ENCODE data around the gene MAP4K3.
"Not testable (repeated sequence)": the region's sequence is repeated elsewhere in the genome, so short reads cannot be mapped to it uniquely, and the experiment has no call there.

Gene MAP4K3

DNA sequence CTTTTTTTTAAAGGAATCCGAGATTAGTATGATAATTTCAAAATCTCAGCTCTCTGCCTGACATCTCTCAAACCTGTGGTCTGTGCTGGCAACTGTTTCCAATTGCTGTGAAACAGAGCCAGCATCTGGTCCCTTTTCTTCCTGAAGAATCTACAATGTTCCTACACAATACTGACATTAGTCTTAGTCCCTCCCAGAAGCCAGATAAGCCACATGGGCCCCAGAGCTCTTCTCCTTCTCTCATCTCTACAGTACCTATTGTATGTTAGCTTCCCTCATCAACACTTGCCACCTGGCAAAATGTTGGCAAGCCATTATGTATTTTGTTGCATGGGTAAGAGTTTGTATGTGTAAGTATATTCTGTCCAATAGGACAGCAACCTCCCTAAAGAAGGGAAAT lies 130.5 kb downstream of the MAP4K3 start:
- no peak for DNase-seq (ENCODE audit: low read depth in 2 of 2)

DNA sequence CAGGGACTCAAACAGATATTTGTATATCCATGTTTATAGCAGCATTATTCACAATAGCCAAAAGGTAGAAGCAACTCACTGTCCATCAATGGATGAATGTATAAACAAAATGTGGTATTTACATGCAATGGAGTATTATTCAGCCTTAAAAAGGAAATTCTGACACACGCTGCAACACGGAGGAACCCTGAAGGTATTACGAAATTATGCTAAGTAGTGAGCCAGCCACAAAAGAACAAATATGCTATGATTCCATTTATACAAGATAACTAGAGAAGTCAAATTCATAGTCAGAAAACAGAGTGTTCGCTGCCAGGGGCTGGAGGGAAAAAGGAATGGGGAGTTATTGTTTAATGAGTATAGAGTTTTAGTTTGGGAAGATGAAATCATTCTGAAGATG lies 132.4 kb downstream of the MAP4K3 start:
- no peak for DNase-seq (ENCODE audit: low read depth in 2 of 2)

DNA sequence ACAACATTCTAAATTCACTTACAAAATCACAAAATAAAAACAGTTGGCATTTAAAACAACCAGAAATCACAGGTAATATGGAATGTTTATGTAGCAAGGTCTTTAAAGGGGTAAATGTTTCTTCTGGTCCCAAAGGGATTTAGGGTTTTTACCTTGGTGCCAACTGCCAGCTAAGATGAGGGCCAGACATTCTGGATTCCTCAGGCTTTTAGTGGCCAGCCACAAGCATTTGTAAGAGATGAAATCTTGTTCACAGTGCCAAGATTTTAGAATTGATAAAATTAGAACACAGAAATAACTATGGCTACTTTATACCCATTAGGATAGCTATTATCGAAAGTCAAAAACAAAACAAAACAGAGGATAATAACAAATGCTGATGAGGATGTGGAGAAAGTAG lies 132.9 kb downstream of the MAP4K3 start:
- no peak for DNase-seq (ENCODE audit: low read depth in 2 of 2)

DNA sequence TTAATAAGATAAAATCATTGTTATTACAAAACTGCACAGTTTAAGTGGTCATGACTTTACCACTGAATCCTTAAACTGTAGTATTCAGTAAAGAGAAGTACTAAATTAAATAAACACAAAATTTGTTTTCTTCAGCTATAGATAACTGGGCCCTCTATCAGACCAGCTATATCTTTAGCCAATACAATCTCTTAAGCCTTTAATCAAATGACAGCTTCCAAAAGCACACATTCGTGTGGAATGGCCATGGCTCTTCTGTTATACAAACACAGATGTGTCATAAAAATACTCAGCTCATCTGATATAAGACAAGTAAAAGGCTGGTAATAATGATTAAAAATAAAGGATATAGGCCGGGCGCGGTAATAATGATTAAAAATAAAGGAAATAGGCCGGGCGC lies 135.7 kb downstream of the MAP4K3 start:
- no peak for DNase-seq (ENCODE audit: low read depth in 2 of 2)

DNA sequence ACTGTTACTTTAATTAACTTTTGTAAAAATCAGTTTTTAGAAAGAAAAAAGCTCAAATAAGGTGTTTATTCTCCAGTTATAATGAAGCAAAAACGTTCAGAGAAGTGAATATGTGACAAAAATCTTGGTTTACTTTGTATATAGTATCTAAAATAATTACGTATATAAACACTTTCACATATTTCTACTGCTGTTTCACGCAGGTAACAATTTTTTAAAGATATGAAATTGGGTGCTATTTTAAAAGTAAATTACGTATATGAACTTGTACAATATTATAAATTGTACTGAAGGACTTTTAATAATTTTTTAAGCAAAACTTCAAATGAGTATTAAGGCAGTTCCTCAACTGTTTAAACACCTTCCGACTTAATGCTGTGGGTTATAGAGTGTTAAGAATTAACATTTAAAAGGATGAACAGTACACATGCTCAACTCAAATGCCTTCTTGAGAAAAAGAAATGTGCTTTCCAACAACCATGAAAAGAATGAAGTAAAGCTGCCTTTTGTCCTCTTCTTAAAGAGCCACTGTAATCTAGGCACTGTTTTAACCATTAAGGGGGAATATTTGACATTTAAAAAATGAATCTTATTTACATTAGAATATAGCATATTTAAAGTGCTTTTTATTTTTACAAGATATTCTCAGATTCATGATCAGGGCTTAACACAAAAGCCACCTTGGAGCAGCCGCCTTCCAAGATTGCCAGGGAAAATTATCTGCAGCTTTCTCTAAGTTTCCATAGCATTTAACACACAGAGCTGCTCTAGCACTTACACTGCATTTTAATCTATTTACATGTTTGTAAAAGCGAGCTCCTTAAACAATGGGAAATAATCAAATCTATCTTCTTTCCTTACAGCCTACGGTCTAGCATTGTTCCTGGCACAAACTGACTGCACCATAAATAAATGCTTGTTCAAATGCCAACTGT lies 136.8 kb downstream of the MAP4K3 start:
- DNase-seq (ENCODE audit: low read depth in 2 of 2), result no peak

DNA sequence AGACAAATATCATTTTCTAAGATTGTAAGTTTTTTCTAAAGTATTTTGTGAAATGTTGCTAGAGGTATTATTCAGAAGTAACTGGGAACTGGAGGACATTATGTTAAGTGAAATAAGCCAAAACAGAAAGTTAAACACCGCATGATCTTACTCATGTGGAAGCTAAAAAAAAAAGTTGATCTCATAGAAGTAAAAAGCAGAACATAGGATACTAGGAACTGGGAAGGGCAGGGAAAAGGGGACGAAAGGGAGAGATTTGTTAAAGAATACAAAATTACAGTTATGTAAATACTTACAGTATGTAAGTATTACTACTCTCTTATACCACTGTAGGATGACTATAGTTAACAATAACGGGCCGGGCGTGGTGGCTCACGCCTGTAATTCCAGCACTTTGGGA lies 146.7 kb downstream of the MAP4K3 start:
- DNase-seq (ENCODE audit: low read depth in 2 of 2), result no peak

DNA sequence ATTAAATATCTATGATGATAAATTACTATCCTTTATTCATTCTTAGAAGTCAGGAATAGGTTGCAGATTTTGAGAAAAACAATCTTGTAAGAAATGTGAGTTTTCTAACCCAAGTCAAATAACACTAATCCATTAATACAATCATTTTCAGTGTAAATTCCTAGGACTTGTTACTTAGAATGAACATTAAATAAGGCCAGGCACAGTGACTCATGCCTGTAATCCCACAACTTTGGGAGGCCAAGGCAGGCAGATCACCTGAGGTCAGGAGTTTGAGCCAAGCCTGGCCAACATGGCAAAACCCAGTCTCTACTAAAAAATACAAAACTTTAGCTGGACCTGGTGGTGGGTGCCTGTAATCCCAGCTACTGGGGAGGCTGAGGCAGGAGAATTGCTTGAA lies 147.5 kb downstream of the MAP4K3 start:
- DNase-seq (ENCODE audit: low read depth in 2 of 2), result no peak

DNA sequence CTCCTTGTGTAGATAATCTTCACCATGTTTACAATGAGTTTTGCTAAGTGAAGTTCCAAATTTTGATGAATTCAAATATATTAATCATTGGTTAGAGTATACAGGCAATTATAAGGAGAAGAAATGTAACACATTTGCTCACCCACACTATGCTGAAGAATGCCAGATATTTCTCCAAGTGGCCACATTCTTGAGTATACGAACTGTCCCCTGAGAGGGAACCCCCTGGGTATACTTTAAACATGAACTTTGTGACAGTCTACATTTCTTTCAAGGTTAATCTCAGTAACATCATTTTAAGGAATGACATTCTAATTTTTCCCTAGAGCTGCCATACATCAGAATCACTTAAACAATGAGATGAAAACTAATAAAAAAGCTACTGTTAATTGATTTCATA lies 153.5 kb downstream of the MAP4K3 start:
- no peak for DNase-seq (ENCODE audit: low read depth in 2 of 2)

DNA sequence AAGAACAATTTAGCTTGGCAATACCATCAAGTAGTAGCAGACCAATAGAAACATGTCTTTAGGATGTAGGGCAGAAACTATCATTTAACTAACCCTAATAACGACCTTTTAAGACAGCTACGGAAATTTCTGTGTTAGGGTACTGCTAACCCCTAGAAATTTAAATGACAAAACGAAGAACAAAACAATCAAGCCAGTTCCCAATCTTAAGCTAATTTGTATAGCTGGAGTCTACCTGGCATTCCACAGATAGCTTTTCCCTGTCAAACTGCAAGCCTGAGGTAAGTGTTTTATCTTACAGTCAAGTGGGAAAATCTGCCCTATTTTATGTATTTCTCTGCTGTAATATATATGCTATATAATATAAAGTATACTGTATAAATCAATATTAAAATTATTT lies 155.7 kb downstream of the MAP4K3 start:
- no peak for DNase-seq (ENCODE audit: low read depth in 2 of 2)

DNA sequence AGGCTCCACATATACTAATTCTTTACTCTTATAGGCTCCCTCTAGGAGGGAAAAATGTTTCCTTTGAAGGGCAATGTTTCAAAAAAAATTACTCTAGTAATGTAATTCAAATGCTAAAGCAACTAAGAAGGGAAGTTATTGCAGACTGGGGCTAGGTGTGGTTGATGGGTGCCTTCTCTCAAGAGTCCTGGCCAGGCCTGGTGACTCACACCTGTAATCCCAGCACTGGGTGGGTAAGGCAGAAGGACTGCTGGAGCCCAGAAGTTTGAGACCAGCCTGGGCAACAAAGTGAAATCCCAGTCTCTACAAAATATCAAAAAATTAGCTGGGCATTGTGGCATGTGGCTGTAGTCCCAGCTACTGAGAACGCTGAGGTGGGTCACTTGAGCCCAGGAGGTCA lies 162.1 kb downstream of the MAP4K3 start:
- no peak for DNase-seq (ENCODE audit: low read depth in 2 of 2)

DNA sequence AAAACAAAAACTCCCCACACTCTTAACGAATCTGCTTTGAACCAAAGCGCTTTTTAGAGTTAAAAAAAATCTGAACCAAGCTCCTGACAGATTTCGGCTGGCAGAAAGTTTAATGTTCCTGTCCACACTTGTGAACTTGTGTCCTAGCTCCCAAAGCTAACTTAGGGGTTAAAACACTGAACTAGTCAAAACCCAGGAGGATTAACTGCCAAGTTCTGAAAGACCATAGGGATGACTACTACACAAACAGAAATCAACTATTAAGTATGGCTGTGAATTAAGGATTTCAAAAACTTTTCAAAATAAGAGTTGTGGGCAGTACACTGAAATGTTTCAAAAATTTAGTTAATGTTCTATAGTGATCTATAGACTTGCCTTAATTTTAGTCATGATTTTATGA lies 167.1 kb downstream of the MAP4K3 start:
- no peak for DNase-seq (ENCODE audit: low read depth in 2 of 2)

DNA sequence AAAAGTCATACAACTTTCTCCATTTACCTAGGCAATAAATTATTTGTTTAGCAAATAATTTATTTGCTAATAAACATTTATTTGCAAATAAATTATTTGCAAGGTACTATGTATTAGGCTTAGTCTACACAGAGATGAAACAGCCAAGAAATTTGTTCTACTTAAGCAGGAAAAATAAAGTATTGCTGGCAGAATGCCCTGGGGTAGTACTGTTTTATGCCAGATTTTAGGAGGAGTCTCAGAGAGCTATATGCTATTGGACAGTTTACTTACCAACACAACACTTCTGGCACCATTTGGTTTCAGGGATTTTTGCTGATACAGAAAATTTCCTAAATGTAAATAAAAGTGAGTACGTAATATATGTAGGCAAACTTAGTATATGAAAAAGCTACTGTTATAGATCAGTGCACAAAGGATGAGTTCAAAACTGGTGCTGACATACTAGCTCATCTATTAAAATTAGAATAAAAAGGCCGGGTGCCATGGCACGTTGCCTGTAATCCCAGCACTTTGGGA lies 170.1 kb downstream of the MAP4K3 start:
- DNase-seq (ENCODE audit: low read depth in 2 of 2), result no peak

DNA sequence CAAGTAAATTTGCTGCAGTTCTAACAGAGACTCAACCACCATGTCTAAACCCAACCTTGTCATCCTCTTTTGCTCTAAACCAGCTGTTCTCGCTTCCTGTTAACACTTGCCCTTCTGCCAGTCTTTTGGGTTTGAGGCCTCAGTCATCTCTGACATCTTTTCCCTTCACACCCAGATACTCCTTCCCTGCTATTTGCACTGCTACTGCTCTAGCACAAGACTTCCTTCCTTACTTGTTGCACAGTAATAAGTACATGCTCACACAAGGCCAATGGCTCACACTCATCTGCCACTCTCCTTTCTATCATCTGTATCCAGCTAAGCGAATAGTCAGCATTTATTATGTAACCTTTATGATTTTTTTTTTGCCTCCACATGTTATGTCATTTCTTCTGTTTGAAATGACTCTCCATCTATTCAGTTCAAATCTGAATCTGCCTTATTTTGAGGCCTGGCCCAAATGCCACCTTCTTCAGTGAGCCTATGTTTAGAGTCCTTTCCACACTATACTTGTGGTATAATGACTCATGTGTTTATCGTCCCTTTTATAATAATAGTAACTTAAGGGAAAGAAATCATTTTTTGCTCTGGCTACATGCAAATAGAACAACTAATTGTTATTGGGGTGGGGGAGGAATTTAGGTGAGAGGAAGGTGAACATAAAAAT lies 170.8 kb downstream of the MAP4K3 start:
- no peak for DNase-seq (ENCODE audit: low read depth in 2 of 2)

DNA sequence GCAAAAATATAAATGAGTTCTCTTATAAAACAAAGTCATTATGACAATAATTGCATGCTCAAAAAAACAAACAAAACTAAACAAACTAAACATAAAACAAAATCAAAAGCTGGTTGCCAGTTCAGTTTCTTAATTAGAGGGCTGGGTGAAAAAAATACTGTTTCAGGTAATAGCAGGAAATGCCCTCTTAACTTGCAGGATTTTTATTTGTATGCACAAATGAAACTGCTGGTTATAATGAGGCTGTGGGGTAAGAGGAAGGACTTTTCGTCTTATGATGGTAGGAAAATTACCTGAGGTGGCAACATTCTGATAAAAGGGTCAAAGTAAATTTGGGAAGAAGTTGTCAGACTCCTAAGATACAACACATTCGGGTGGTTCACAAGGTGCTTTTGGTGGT lies 171.8 kb downstream of the MAP4K3 start:
- no peak for DNase-seq (ENCODE audit: low read depth in 2 of 2)

DNA sequence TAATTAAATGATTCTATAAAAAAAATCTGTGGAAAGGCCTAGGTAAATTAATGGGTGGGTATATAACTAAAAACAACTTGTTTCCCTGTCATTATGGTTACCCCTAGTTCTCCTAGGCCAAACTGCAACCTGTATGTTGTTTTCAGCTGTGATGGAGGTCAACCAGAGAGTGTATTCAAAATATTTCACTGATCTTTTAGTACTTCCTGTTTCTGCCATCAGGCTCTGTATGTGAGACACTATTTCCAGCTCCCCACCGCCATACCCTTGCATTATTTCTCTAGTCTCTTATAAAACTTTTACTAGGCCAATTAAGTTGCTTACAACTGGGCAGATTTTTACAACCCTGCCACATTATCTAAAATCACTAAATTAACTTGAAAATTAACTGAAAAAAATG lies 172.4 kb downstream of the MAP4K3 start:
- no peak for DNase-seq (ENCODE audit: low read depth in 2 of 2)

DNA sequence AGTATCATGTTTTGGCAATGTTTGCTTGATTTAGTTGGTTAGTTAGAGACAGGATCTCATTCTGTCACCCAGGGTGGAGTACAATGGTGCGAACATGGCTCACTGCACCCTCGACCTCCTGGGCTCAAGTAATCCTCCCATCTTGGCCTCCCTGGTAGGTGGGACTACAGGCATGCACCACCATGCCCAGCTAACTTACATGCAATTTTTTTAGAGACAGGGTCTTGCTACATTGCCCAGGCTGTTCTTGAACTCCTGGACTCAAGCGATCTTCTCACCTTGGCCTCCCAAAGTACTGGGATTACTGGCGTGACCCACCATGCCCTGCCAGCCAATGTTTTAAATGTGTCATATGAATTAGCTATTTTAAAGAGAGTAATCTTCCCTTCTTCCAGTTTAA lies 177.0 kb downstream of the MAP4K3 start:
- no peak for DNase-seq (ENCODE audit: low read depth in 2 of 2)

DNA sequence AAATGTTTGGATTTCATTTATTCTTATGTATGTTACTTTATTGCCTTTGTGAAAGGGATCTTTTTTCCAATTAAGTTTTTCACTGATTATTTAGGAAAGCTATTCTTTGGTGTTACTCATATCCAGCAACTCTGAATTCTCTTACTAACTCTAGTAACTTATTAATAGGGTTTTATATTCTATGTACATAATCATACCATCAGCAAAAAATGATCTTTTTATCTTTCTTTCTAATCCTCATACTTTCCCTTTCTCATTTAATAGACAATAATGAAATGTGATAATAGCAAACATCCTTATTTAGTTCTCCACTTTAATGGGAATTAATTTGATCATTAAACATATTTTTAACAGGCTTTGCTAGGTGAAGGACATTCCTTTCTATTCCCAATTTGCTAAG lies 181.0 kb downstream of the MAP4K3 start:
- no peak for DNase-seq (ENCODE audit: low read depth in 2 of 2)

DNA sequence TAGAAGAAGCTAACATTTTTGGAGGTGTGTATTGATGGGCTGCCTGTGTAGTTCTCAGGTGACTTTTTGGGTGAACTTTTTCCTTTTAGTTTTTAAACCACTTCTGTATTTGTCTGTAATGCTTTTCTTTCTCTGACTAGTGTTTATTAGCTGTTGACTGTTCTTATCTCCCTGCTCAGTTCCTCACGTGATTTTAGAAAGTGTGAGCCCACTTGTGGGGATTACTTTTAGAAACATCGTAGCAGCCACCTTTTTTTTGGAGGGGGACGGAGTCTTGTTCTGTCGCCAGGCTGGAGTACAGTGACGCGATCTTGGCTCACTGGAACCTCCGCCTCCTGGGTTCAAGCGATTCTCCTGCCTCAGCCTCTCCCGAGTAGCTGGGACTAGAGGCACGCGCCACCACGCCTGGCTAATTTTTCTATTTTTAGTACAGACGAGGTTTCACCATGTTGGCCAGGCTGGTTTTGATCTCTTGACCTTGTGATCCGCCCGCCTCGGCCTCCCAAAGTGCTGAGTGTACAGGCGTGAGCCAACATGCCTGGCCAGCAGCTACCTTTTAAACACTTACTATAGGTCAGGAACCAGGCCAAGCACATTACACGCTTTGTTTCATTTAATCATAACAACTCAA lies 184.1 kb downstream of the MAP4K3 start:
- DNase-seq (ENCODE audit: low read depth in 2 of 2), result no peak

DNA sequence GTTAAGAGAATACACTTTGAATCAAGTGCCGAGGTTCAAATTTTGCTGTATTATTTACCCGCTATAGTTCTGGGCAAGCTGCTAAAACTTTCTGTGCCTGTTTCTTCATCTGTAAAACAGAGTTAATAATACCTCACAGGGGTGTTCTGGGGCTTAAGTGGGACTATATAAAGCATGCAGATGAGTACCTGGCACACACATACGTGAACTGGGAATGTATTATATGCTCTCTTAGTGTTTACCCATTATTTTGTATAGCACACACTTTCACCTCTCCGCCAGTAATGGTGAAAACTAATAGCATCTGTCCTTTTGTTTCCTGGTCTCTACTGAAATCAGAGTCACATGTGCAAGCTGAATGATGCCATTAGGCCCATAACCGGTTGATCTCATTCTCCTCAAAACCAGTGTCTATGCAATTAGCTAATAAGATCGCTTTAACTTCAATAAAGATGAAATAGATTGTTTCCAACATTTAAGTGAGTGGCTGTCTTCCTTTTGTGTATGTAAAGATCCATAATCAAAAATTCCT lies 189.5 kb downstream of the MAP4K3 start:
- DNase-seq (ENCODE audit: low read depth in 2 of 2), result no peak

DNA sequence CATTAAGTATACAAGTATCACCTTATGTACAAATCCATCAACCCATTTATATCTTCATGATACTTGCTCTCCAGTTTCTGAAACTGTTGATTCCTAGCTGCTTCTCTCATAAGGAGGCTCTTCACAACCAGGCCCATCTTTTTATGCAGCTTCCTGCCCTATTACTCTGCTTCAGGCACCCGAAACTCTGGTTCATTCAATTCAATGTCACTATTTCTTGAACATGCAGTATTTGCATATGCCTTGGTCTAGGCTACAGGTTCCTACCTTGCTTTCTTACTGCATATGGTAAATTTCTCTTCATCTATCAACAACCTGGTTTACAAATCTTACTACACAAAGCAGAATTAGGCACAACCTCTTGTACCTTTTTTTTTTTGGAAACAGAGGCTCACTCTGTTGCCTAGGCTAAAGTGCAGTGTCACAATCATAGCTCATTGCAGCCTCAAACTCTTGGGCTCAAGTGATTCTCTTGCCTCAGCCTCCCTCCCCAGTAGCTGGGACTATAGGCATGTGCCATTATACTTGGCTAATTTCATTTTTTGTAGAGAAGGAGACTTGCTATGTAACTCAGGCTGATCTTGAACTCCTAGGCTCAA lies 190.6 kb downstream of the MAP4K3 start:
- DNase-seq (ENCODE audit: low read depth in 2 of 2), result no peak

DNA sequence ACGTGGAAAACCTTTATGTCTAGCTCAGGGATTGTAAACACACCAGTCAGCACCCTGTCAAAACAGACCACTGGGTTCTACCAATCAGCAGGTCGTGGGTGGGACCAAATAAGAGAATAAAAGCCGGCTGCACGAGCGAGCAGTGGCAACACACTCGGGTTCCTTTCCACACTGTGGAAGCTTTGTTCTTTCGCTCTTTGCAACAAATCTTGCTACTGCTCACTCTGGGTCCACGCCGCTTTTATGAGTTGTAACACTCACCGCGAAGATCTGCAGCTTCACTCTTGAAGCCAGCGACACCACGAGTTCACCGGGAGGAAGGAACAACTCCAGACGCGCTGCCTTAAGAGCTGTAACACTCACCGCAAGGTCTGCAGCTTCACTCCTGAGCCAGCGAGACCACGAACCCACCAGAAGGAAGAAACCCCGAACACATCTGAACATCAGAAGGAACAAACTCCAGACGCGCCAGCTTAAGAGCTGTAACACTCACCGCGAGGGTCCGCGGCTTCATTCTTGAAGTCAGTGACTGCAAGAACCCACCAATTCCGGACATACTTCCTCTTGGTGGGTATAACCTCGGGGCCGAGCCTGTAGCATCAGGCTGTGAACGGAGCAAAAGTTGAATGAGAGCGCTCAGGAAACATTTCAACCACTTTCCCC lies 192.0 kb downstream of the MAP4K3 start:
- DNase-seq (ENCODE audit: low read depth in 2 of 2), result not testable (repeated sequence)
